ENCODE results near the gene SLC27A6.
"Not testable (repeated sequence)": the region's sequence is repeated elsewhere in the genome, so short reads cannot be mapped to it uniquely, and the experiment has no call there.

The SLC27A6 gene

GRCh38 chr5:129022599-129022998 is 57.3 kb downstream of the SLC27A6 start:
- Mint-ChIP-seq H3K4me1 (ENCODE audit: low read depth) (no peaks in the 10 kb centered on the region), H3K27me3 (peaks cover 8% of the 10 kb centered on the region), H3K27ac (no peak overlapping the region), H3K9me3 (no peaks in the 10 kb centered on the region), H3K36me3 (ENCODE audit: low read depth) (no peaks in the 10 kb centered on the region), H3K4me3 (no peak overlapping the region)
- DNase-seq = no peak

GRCh38 chr5:129027260-129027659 is 62.0 kb downstream of the SLC27A6 start:
- H3K9me3 Mint-ChIP-seq = no peaks in the 10 kb centered on the region
- H3K4me3 Mint-ChIP-seq = no peak overlapping the region
- H3K27me3 Mint-ChIP-seq = peaks cover 8% of the 10 kb centered on the region
- no peak for DNase-seq
- H3K4me1 Mint-ChIP-seq (ENCODE audit: low read depth) = no peaks in the 10 kb centered on the region
- no peaks in the 10 kb centered on the region for H3K36me3 Mint-ChIP-seq (ENCODE audit: low read depth)
- no peak overlapping the region for H3K27ac Mint-ChIP-seq

- H3K4me3 Mint-ChIP-seq = no peak overlapping the region
- H3K4me1 Mint-ChIP-seq (ENCODE audit: low read depth) = no peaks in the 10 kb centered on the region
Observed at GRCh38 chr5:129031886-129032683, 66.8 kb downstream of the SLC27A6 start.

GRCh38 chr5:129036257-129036656 is 71.0 kb downstream of the SLC27A6 start:
- H3K4me1 Mint-ChIP-seq (ENCODE audit: low read depth); DNase-seq; H3K27ac Mint-ChIP-seq; H3K4me3 Mint-ChIP-seq; H3K9me3 Mint-ChIP-seq; H3K36me3 Mint-ChIP-seq (ENCODE audit: low read depth): not testable (repeated sequence)
- H3K27me3 Mint-ChIP-seq = peaks cover 29% of the 10 kb centered on the region

More at GRCh38 chr5:129031886-129032683, 66.8 kb downstream of the SLC27A6 start:
- Mint-ChIP-seq H3K27ac (no peak overlapping the region), H3K27me3 (peaks cover 29% of the 10 kb centered on the region), H3K9me3 (no peaks in the 10 kb centered on the region), H3K36me3 (ENCODE audit: low read depth) (no peaks in the 10 kb centered on the region)
- no peak for DNase-seq

GRCh38 chr5:129041196-129041881 is 76.1 kb downstream of the SLC27A6 start:
- no peak for DNase-seq
- no peak overlapping the region for H3K27ac Mint-ChIP-seq
- no peaks in the 10 kb centered on the region for H3K4me1 Mint-ChIP-seq (ENCODE audit: low read depth)
- no peaks in the 10 kb centered on the region for H3K36me3 Mint-ChIP-seq (ENCODE audit: low read depth)
- H3K27me3 Mint-ChIP-seq = peaks cover under 1% of the 10 kb centered on the region
- H3K4me3 Mint-ChIP-seq = no peak overlapping the region
- H3K9me3 Mint-ChIP-seq = peaks cover 26% of the 10 kb centered on the region

- Mint-ChIP-seq H3K27ac (no peak overlapping the region), H3K36me3 (ENCODE audit: low read depth) (no peaks in the 10 kb centered on the region), H3K4me1 (ENCODE audit: low read depth) (no peaks in the 10 kb centered on the region), H3K9me3 (peaks cover 26% of the 10 kb centered on the region), H3K27me3 (no peaks in the 10 kb centered on the region), H3K4me3 (no peak overlapping the region)
- DNase-seq = no peak
Observed at GRCh38 chr5:129042306-129042705, 77.0 kb downstream of the SLC27A6 start.

GRCh38 chr5:129043894-129044293 is 78.6 kb downstream of the SLC27A6 start:
- H3K4me1 Mint-ChIP-seq (ENCODE audit: low read depth) = no peaks in the 10 kb centered on the region
- H3K27ac Mint-ChIP-seq = no peak overlapping the region
- H3K4me3 Mint-ChIP-seq = no peak overlapping the region
- H3K27me3 Mint-ChIP-seq = no peaks in the 10 kb centered on the region
- H3K36me3 Mint-ChIP-seq (ENCODE audit: low read depth) = no peaks in the 10 kb centered on the region
- H3K9me3 Mint-ChIP-seq = peaks cover 26% of the 10 kb centered on the region
- no peak for DNase-seq

- Mint-ChIP-seq H3K27me3 (no peaks in the 10 kb centered on the region), H3K9me3 (peaks cover 26% of the 10 kb centered on the region), H3K27ac (no peak overlapping the region), H3K4me3 (no peak overlapping the region), H3K4me1 (ENCODE audit: low read depth) (no peaks in the 10 kb centered on the region), H3K36me3 (ENCODE audit: low read depth) (no peaks in the 10 kb centered on the region)
- DNase-seq = no peak
Observed at GRCh38 chr5:129046151-129046550, 80.9 kb downstream of the SLC27A6 start.

- Mint-ChIP-seq H3K9me3 (peaks cover 19% of the 10 kb centered on the region), H3K27ac (no peak overlapping the region), H3K4me3 (no peak overlapping the region), H3K36me3 (ENCODE audit: low read depth) (no peaks in the 10 kb centered on the region), H3K27me3 (no peaks in the 10 kb centered on the region), H3K4me1 (ENCODE audit: low read depth) (no peaks in the 10 kb centered on the region)
- no peak for DNase-seq
Observed at GRCh38 chr5:129048509-129048908, 83.2 kb downstream of the SLC27A6 start.

GRCh38 chr5:129049126-129049799 is 84.0 kb downstream of the SLC27A6 start:
- Mint-ChIP-seq H3K4me3 (no peak overlapping the region), H3K36me3 (ENCODE audit: low read depth) (no peaks in the 10 kb centered on the region), H3K27ac (no peak overlapping the region)

GRCh38 chr5:129051283-129051682 is 86.0 kb downstream of the SLC27A6 start:
- Mint-ChIP-seq H3K4me1 (ENCODE audit: low read depth) (no peaks in the 10 kb centered on the region), H3K27ac (no peak overlapping the region), H3K36me3 (ENCODE audit: low read depth) (no peaks in the 10 kb centered on the region), H3K9me3 (no peaks in the 10 kb centered on the region), H3K4me3 (no peak overlapping the region), H3K27me3 (peaks cover 16% of the 10 kb centered on the region)
- DNase-seq = no peak

More at GRCh38 chr5:129049126-129049799, 84.0 kb downstream of the SLC27A6 start:
- DNase-seq = no peak
- no peaks in the 10 kb centered on the region for H3K4me1 Mint-ChIP-seq (ENCODE audit: low read depth)
- H3K9me3 Mint-ChIP-seq = peaks cover 15% of the 10 kb centered on the region
- peaks cover under 1% of the 10 kb centered on the region for H3K27me3 Mint-ChIP-seq

- Mint-ChIP-seq H3K36me3 (ENCODE audit: low read depth) (no peaks in the 10 kb centered on the region), H3K4me1 (ENCODE audit: low read depth) (no peaks in the 10 kb centered on the region), H3K27ac (no peak overlapping the region), H3K27me3 (peaks cover 16% of the 10 kb centered on the region), H3K4me3 (no peak overlapping the region), H3K9me3 (peaks cover 3% of the 10 kb centered on the region)
- DNase-seq = no peak
Observed at GRCh38 chr5:129053438-129053837, 88.2 kb downstream of the SLC27A6 start.

- H3K27me3 Mint-ChIP-seq = peaks cover 21% of the 10 kb centered on the region
- H3K27ac Mint-ChIP-seq = no peak overlapping the region
- H3K36me3 Mint-ChIP-seq (ENCODE audit: low read depth) = no peaks in the 10 kb centered on the region
- H3K4me1 Mint-ChIP-seq (ENCODE audit: low read depth) = no peaks in the 10 kb centered on the region
- DNase-seq = no peak
- H3K9me3 Mint-ChIP-seq = peaks cover 3% of the 10 kb centered on the region
- H3K4me3 Mint-ChIP-seq = no peak overlapping the region
Observed at GRCh38 chr5:129057329-129057728, 92.0 kb downstream of the SLC27A6 start.

GRCh38 chr5:129061849-129062248 is 96.6 kb downstream of the SLC27A6 start:
- H3K27ac Mint-ChIP-seq = no peak overlapping the region
- no peak overlapping the region for H3K4me3 Mint-ChIP-seq
- H3K9me3 Mint-ChIP-seq = peaks cover 3% of the 10 kb centered on the region
- H3K27me3 Mint-ChIP-seq = peaks cover 5% of the 10 kb centered on the region
- no peaks in the 10 kb centered on the region for H3K36me3 Mint-ChIP-seq (ENCODE audit: low read depth)
- H3K4me1 Mint-ChIP-seq (ENCODE audit: low read depth) = no peaks in the 10 kb centered on the region
- DNase-seq = no peak
